Spinal cord (tissue), 10 donors: ENCODE data around the gene PAK6. TPM values are rescaled to one million over a fixed set of nuclear protein-coding genes. Genes with fewer than 3 reads are reported as not detected.

Experiments used
- DNase-seq, 6 donors: peaks; one replicate each; pipeline versions ENCODE4 v3.0.0 to v3.0.0-alpha.2; 2013 to 2015; ENCODE audit warnings: low spot score in 6 of 6, low read depth in 4 of 6
- H3K27ac ChIP-seq: one replicate; pipeline ENCODE4 v1.5.1; 2013; ENCODE audit warnings: low read depth, low read length, control low read depth
- H3K27me3 ChIP-seq: one replicate; pipeline ENCODE4 v1.6.1; 2013; ENCODE audit warnings: low read length; ENCODE audit not compliant: control insufficient read depth, insufficient read depth
- H3K36me3 ChIP-seq: one replicate; pipeline ENCODE4 v1.6.1; 2013; ENCODE audit warnings: low read length; ENCODE audit not compliant: control insufficient read depth, insufficient read depth
- H3K4me1 ChIP-seq: one replicate; pipeline ENCODE4 v1.6.1; 2013; ENCODE audit warnings: low read length; ENCODE audit not compliant: control insufficient read depth, insufficient read depth
- H3K4me3 ChIP-seq: one replicate; pipeline ENCODE4 v1.5.1; 2013; ENCODE audit warnings: low read depth, low read length, control low read depth
- H3K9me3 ChIP-seq: one replicate; pipeline ENCODE4 v1.6.1; 2013; ENCODE audit warnings: low read length; ENCODE audit not compliant: control insufficient read depth, insufficient read depth
- WGBS: methylation state at CpG from one replicate; pipeline ENCODE4 v1.1.5; 2013; ENCODE audit warnings: missing lambda C conversion rate; ENCODE audit not compliant: insufficient coverage; 5-methylcytosine and 5-hydroxymethylcytosine counted together
- polyA plus RNA-seq, 2 donors: library from polyadenylated mRNA; unstranded; fragments of 120-200 nt; gene quantifications; one replicate each; pipeline ENCODE4 v1.2.1, GENCODE V29; 2013; ENCODE audit not compliant: insufficient read length in 2 of 2
- total RNA-seq, 2 donors: library from RNA; depleted of rRNA in 1 of 2; stranded (reverse); fragments of 120-200 nt in 1 of 2; fragments of >200 nt in 1 of 2; gene quantifications; one replicate each; pipeline versions ENCODE4 v1.2.3 to v1.2.4, GENCODE V29; 2013 to 2014
- donor health status: healthy.

PAK6 gene
- total and polyA plus RNA-seq, 4 donors, result 4.4 to 25.7 (median 15.3) TPM

DNA sequence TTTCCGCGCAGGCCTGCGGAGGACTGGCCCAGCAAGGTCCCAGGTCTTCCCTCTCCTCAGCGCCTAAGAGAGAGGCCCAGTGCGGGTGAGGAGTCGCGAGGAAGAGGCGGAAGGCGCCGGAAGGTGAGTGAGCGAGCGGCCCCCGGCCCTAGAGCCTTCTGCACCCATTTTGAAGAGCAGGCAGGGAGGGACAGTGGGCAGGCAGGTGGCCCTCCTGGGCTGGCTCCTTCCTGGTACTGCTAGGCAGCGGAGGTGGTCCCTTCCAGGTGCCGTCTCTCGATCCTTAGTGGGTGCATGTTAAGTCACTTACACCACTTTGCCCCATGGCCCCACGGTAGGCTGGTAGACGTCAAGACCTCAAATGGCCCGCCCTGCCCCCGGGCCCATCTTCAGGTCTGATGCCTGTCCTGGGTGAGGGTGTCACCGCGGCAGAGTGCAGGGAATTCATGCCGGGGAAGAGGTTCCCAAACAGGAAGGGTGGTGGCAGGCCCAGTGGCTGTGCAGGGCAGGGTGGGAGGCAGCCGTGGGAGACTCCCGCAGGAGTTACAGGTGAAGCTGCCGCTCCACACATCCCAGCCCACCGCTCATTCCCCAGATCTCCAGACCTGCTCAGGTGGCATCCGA is 14.4 kb downstream of the PAK6 start:
- Histone ChIP-seq H3K4me1 (peaks cover 24% of the 10 kb centered on the region), H3K36me3 (peaks cover 20% of the 10 kb centered on the region), H3K9me3 (no peaks in the 10 kb centered on the region), H3K27ac (no peak overlapping the region), H3K27me3 (peaks cover 26% of the 10 kb centered on the region), H3K4me3 (peak overlapping the region; percentile 38)
- WGBS, result 50% methylated on average over 24 of the region's 28 CpGs
- no peak for DNase-seq

DNA sequence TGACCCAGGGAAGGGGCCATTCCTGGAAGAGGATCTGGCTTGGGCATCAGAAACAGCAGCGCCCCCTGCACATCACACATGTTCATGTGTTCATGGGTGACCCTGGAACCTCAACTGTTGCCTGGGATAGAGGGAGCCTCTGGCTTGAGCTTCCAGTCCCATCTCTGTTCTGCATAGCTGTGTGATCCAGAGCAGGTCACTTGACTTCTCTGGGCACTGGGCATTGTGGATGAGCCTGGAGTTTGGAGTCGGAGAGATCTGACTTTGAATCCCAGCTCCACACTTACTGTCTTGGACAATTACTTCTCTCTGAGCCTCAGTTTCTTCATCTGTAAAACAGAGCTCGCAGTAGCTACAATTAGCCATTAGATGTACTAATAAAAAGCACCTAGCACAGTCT is 15.6 kb downstream of the PAK6 start:
- peaks cover 26% of the 10 kb centered on the region for H3K4me1 ChIP-seq
- peaks cover 26% of the 10 kb centered on the region for H3K27me3 ChIP-seq
- WGBS, result 97% methylated on average over 3 of the region's 3 CpGs
- DNase-seq, result no peak
- H3K27ac ChIP-seq, result no peak overlapping the region
- H3K4me3 ChIP-seq, result no peak overlapping the region
- no peaks in the 10 kb centered on the region for H3K9me3 ChIP-seq
- H3K36me3 ChIP-seq, result peaks cover 27% of the 10 kb centered on the region

DNA sequence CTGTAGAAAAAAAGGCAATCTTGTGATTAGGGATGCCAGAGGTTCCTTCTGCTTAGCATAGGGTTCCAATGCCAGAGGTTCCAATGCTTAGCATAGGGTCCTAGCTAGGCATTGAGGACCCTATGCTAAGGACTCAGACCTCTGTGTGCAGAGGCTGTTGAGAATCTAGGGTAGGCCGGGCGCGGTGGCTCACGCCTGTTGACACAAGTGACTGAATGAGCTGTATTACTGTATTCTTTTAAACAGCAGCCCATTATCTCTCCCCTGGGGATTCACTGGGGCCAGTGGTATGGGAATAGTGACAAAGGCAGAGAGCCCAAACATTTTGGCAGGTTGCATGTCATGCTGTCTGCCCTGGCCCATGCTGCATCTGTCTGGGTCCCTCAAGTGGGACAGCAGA is 16.2 kb downstream of the PAK6 start:
- peaks cover 26% of the 10 kb centered on the region for H3K27me3 ChIP-seq
- DNase-seq, result no peak
- WGBS, result no CpG with 5 or more reads among the region's 4 CpGs
- no peak overlapping the region for H3K4me3 ChIP-seq
- H3K4me1 ChIP-seq, result peaks cover 24% of the 10 kb centered on the region
- H3K27ac ChIP-seq, result no peak overlapping the region
- H3K36me3 ChIP-seq, result peaks cover 27% of the 10 kb centered on the region
- no peaks in the 10 kb centered on the region for H3K9me3 ChIP-seq

DNA sequence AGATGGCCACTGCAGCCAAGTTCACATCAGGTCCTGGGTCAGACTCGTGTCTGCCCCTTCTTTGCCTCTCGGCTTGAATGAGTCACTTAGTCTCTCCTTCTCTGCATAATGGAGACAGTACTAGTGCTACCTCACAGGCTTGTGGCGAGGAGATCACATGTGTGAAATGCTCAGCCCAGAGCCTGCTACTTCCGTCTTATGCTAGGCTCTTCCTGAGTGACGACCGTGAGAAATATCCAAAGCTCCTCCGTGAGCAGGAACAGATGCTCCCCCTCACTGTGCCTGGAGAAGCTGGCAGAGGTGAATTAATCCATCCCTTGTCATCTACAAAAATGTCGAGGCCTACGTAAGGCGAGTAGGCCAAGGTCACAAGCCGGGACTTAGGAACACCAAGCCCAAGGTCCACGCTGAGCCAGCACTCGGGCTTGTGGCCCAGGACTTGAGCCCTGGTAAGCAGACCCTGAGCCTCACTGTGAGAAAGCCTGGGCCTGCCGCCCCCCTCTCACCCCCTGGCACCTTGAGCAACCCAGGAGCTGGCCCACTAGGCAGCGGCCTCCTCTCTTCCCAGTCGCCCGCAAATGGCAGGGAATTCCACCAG is 17.9 kb downstream of the PAK6 start:
- Histone ChIP-seq H3K27me3 (peaks cover 25% of the 10 kb centered on the region), H3K4me3 (no peak overlapping the region), H3K4me1 (peaks cover 21% of the 10 kb centered on the region), H3K9me3 (no peaks in the 10 kb centered on the region), H3K27ac (no peak overlapping the region), H3K36me3 (peaks cover 27% of the 10 kb centered on the region)
- WGBS, result 85% methylated on average over 17 of the region's 17 CpGs
- DNase-seq, result no peak

DNA sequence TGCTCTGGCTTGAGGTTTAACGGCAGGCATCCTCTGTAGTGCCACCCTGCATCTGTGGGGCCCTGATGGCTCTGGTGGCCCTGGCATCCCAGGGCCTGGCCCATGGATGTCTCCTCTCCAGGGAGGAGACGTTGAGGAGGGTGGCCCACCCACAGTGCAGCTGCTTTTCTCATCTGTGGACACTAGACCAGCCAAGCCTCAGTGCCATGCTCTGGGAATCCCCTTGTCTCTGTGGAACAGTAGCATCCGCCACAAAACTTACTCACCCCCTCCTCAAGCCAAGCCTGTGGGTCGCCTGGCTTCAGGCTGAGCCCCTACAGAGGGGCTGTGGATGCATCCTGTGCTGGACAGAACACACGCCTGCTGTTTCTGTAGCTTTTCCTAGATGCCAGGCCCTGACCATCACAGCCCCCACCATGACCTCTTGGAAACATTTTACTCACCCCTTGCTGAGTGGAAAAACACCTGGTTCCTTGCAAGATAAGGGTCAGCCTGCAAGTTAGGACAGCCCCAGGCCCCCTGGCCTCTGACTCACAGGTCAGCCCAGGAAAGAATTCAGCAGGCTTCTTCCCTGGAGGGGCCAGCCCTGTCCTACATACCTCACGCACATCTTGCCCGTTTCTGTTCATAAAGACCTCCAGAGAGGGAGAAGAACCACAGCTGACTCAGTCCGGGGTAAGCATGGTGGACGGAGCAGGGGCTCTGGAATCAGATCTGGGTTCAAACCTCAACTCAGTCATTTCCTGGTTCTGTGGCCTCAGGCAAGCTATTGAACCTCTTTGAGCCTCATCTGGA is 19.0 kb downstream of the PAK6 start:
- 82% methylated on average over 9 of the region's 9 CpGs for whole genome bisulfite sequencing
- no peak overlapping the region for H3K27ac ChIP-seq

DNA sequence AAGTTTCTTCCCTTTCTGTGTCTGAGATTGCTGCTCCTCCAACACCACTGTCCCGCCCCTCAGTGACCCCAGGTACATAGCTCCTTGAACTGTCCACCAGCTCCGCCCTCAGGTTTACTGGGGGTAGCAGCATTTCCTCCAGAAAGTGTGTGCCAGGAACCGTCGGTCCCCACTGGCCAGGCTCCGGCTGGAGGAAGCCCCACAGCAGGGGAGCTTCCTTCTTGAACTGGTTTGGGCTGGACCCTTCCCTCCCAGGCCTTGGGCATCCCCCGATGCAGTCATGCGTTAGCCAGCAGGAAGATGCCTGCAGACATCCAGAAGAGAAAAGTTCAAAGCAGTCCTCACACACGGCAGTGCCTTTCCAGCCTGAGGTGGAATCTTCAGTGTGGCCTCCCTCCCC is 19.7 kb downstream of the PAK6 start:
- Histone ChIP-seq H3K4me3 (no peak overlapping the region), H3K27me3 (peaks cover 9% of the 10 kb centered on the region)
- WGBS, result 51% methylated on average over 8 of the region's 8 CpGs

More for the DNA sequence above, 19.0 kb downstream of the PAK6 start:
- Histone ChIP-seq H3K4me3 (no peak overlapping the region), H3K27me3 (peaks cover 15% of the 10 kb centered on the region), H3K9me3 (no peaks in the 10 kb centered on the region), H3K4me1 (peaks cover 11% of the 10 kb centered on the region), H3K36me3 (peaks cover 27% of the 10 kb centered on the region)
- DNase-seq, result no peak

DNA sequence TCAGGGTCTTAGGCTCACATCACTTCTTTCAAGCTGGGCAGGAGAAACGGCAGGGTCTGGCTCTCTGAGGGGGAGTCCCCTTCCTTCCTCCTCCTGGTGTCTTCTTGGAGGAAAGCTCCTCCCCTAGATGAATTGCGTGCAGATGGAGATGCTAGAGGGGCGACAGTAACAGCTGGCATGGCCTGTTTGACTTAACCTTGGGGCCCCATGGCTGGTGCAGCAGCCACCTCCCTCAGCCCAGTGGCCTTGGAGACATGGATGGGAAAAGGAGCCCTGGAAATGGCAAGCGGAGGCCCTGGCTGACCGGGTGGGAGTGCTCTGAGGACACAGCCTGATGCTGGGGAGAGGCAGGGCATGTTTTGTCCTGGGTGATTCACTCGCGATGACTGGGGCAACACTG is 20.2 kb downstream of the PAK6 start:
- Histone ChIP-seq H3K4me3 (no peak overlapping the region), H3K36me3 (peaks cover 24% of the 10 kb centered on the region), H3K27ac (no peak overlapping the region), H3K4me1 (peaks cover 2% of the 10 kb centered on the region), H3K27me3 (peaks cover 4% of the 10 kb centered on the region), H3K9me3 (no peaks in the 10 kb centered on the region)
- WGBS, result 75% methylated on average over 6 of the region's 7 CpGs
- no peak for DNase-seq

More for the DNA sequence above, 19.7 kb downstream of the PAK6 start:
- no peak for DNase-seq
- Histone ChIP-seq H3K36me3 (peaks cover 24% of the 10 kb centered on the region), H3K4me1 (peaks cover 4% of the 10 kb centered on the region), H3K27ac (no peak overlapping the region), H3K9me3 (no peaks in the 10 kb centered on the region)

DNA sequence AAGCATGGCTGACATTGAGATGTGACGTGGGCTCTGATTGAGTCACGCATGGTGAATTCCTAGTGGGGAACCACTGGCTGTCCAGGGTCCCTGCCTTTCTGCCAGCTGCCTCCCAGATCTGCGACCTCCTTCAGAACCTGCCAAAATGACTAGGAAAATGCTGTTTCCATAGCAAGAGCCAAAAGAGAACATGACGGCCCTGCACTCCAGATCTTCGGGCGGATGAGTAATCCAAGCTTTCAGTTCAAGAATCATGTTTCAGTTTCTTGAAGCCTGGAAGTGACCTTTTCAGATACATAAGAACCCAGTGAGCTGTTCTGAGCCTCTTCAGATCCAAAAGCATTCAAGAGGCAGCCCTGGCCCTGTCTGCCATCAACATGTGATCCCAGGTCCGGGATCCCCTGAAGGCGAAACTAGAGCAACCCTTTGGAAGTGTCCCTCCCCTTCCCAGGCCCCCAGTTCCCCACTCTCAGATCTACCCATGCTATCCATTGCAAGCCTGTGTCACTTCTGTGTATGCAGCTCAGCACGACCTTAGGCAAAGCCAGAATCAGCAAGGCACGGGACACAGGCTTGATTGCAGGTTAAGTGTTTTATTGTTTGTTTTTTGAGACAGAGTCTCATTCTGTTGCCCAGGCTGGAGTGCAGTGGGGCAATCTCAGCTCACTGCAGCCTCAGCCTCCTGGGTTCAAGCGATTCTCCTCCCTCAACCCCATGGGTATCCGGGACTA is 24.3 kb downstream of the PAK6 start:
- no peak for DNase-seq

DNA sequence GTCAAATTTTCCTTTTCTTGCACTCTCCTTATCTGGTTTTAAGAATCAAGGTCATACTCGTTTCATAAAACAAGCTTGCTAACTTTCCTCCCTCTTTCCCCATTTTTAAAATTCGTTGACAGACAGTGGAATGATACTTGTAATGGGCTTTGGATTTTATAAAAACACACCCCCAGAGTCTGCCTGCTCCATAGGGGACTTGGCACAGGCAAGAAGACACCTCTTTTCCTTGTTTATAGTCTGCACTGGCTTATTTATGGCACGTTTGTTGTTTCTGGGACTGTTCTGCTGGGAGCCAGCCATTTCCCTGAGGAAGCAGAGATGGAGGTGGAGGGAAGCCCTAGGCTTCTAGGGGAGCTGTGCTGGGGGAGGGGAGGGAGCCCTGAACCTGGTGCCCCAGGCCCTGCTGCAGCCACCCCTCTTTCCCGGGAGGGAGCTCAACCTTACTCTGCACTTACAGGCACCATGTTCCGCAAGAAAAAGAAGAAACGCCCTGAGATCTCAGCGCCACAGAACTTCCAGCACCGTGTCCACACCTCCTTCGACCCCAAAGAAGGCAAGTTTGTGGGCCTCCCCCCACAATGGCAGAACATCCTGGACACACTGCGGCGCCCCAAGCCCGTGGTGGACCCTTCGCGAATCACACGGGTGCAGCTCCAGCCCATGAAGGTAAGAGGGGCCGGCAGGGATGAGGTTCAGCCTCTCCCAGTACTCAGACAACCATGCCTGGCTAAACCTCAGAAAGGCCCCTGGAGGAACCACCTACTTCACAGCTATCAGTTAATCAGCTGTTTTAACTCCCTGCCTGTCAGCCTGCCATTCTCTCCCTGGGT is 25.7 kb downstream of the PAK6 start:
- no peaks in the 10 kb centered on the region for H3K9me3 ChIP-seq
- H3K27me3 ChIP-seq, result no peaks in the 10 kb centered on the region
- H3K27ac ChIP-seq, result no peak overlapping the region
- peaks cover 9% of the 10 kb centered on the region for H3K4me1 ChIP-seq
- 89% methylated on average over 11 of the region's 16 CpGs for WGBS
- peaks cover 39% of the 10 kb centered on the region for H3K36me3 ChIP-seq
- no peak overlapping the region for H3K4me3 ChIP-seq
- peak in 1 of 6 donors; percentile 13 for DNase-seq

More for the DNA sequence above, 24.3 kb downstream of the PAK6 start:
- 77% methylated on average over 12 of the region's 12 CpGs for WGBS
- Histone ChIP-seq H3K36me3 (peaks cover 42% of the 10 kb centered on the region), H3K9me3 (no peaks in the 10 kb centered on the region), H3K4me1 (peaks cover 12% of the 10 kb centered on the region), H3K4me3 (no peak overlapping the region), H3K27ac (no peak overlapping the region), H3K27me3 (no peaks in the 10 kb centered on the region)
